Ovary (tissue), 10 donors: ENCODE data around the gene ROBO4. TPM values are rescaled to one million over a fixed set of nuclear protein-coding genes. Genes with fewer than 3 reads are reported as not detected.

ENCODE experiments used
- DNase-seq, 5 donors: peaks; one replicate each; pipeline ENCODE4 v3.0.0-alpha.2; 2019 to 2020
- H3K27ac ChIP-seq, 2 donors: fragments of 200-600 bp; one replicate each; pipeline versions ENCODE4 v1.5.1 to v1.8.0; 2019 to 2022
- H3K27me3 ChIP-seq: fragments of 200-600 bp; one replicate; pipeline ENCODE4 v1.8.0; 2022
- H3K36me3 ChIP-seq: fragments of 200-600 bp; sonication (generic); one replicate; pipeline ENCODE4 v1.5.1; 2019
- H3K4me1 ChIP-seq: one replicate; pipeline ENCODE4 v1.8.1; 2013; ENCODE audit warnings: mild to moderate bottlenecking, moderate library complexity; ENCODE audit not compliant: insufficient read depth
- H3K4me3 ChIP-seq: fragments of 200-600 bp; sonication (generic); one replicate; pipeline ENCODE4 v1.5.1; 2017
- H3K9me3 ChIP-seq, 2 donors: fragments of 200-600 bp in 1 of 2; sonication (generic) in 1 of 2; one replicate each; pipeline versions ENCODE4 v1.5.1 to v1.8.1; 2013 to 2019; ENCODE audit warnings: mild to moderate bottlenecking in 1 of 2, moderate library complexity in 1 of 2
- EP300 ChIP-seq: sonication (generic); formaldehyde crosslinking; IDR thresholded peaks from one replicate; pipeline ENCODE4 v1.6.1; 2017; ENCODE audit warnings: antibody characterized with exemption
- POLR2A ChIP-seq: fragments of 450-650 bp; IDR thresholded peaks from one replicate; pipeline ENCODE4 v1.6.1; 2017; ENCODE audit warnings: antibody characterized with exemption, mild to moderate bottlenecking, moderate library complexity
- WGBS, 3 donors: extraction: QIAGEN DNeasy Blood & Tissue Kit in 1 of 3; methylation state at CpG; one replicate each; pipeline versions ENCODE4 v1.1.5 to v1.1.7; 2013 to 2017; 5-methylcytosine and 5-hydroxymethylcytosine counted together
- intact Hi-C, 4 donors: fragments of 100-400 bp; cut with DNase I; formaldehyde crosslinking; loops; one replicate each; pipeline versions ENCODE4 v1.11.0 to v1.15.1; 2022 to 2023
- long read RNA-seq, 3 donors: library from polyadenylated mRNA in 2 of 3; unstranded in 2 of 3; transcript quantifications; one replicate each; pipeline ENCODE4 v2.0.0 and lab custom pipeline, GENCODE V29; 2021 to 2026
- polyA plus RNA-seq, 2 donors: library from polyadenylated mRNA; stranded (reverse); fragments of 200-250 nt in 1 of 2; fragments of 350-450 nt in 1 of 2; fragmentation: Illumina TruSeq in 1 of 2; extraction: RNeasy Lipid Tissue Mini Kit (QIAGEN cat#74804) in 1 of 2; gene quantifications; one replicate each; pipeline ENCODE4 v1.2.3, GENCODE V29; 2013 to 2014
- total RNA-seq, 7 donors: library from RNA; depleted of rRNA in 2 of 7; stranded (reverse); fragments of >200 nt in 2 of 7; fragmentation: NEBNext Ultra II Directional in 3 of 7; extraction: Animal tissue kit (Norgen Biotek cat#: 25700) in 3 of 7; gene quantifications; one replicate each; pipeline versions ENCODE4 v1.1.0 to v1.2.4, GENCODE V29; 2016 to 2023
- TF ChIP-seq, protein P1 (sequence below), 3 donors: fragments of 450-650 bp in 2 of 3; fragments of 200-600 bp in 1 of 3; IDR thresholded peaks; one replicate each; pipeline versions ENCODE4 v1.5.1 to v1.8.0; 2016 to 2022; ENCODE audit warnings: antibody characterized with exemption in 3 of 3, mild to moderate bottlenecking in 1 of 3
- donor health status: DM: no; HTN: no; CAD: no; lungs with moderate emphysema.
- donor health status: DM: no; HTN: no; CAD: no.
- donor health status: Bipolar disorder and iron deficiency.
- donor health status: DM: yes; HTN: yes; CAD: no.
- donor health status: DM: no; HTN: no; CAD: no.
- donor health status: DM: yes; HTN: yes; CAD: no.

Gene ROBO4
- total RNA-seq (10 to 100 TPM in 4 of 7 donors, 1 to 10 TPM in 3; 5.9 to 22.0 (median 10.0) TPM), polyA plus RNA-seq (10 to 100 TPM in 1 of 2 donors, 1 to 10 TPM in 1; 7.8 to 12.0 TPM)
- long read RNA-seq, donor 1, partial matches to known transcripts, result 5 of 5 reads
- long read RNA-seq, donor 1, other reads (novel, unspliced or antisense), result 0 of 5 reads
- long read RNA-seq, donor 2, full-length matches to known transcripts, result 1 of 1 reads
- long read RNA-seq, donor 2, partial matches to known transcripts, result 0 of 1 reads
- long read RNA-seq, donor 2, other reads (novel, unspliced or antisense), result 0 of 1 reads
- long read RNA-seq, donor 3, full-length matches to known transcripts, result 3 of 8 reads
- long read RNA-seq, donor 3, partial matches to known transcripts, result 5 of 8 reads
- long read RNA-seq, donor 3, other reads (novel, unspliced or antisense), result 0 of 8 reads

DNA sequence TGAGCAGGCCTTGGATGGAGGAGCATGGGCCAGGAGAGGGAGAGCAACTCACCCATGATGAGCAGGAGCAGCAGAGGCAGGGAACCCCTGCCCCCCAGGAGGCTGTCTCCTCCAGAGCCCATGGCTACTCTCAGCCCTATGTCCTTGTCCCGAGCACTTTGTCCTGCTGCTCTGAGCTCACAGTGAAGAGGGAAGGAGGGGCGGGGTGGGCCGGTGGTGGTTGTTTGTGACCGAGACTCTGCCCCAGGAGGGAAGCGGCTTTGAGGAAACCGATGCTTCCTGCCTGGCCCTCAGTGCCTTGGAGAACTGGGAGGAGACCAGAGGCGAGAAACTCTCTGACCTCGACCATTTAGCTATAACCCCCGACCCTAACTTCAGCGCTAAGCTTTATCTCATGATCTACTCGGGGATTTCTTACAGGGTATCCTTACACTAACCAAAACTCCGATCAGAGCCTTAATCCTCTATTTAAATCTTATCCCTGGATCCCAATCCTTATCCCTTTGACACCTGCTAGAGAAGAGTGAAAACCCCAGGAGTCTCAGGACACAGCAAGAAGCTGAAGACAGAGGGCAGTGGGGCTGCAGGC is at the start of gene ROBO4:
Gene ROBO4 (minus strand): TSS at position 192 of the 589 bp plus-strand sequence. CDS start 70 bp downstream, at position 122.
- Histone ChIP-seq H3K27ac (peak within 1 kb of the TSS; percentile 42 to 83), H3K4me3 (no peak within 1 kb of the TSS), H3K4me1 (peaks cover 41% of the 10 kb centered on the region), H3K9me3 (no peaks in the 10 kb centered on the region), H3K36me3 (no peaks in the 10 kb centered on the region), H3K27me3 (no peaks in the 10 kb centered on the region)
- peak in 2 of 5 donors; percentile 43 to 58 for DNase-seq
- intact Hi-C loops, result no loop called here
- 65 to 70% (median 68%) methylated on average over 12 of the region's 12 CpGs for WGBS, 3 donors
- no peak for TF ChIP-seq EP300
- TF ChIP-seq POLR2A, result no peak
- TF ChIP-seq, protein P1, sequence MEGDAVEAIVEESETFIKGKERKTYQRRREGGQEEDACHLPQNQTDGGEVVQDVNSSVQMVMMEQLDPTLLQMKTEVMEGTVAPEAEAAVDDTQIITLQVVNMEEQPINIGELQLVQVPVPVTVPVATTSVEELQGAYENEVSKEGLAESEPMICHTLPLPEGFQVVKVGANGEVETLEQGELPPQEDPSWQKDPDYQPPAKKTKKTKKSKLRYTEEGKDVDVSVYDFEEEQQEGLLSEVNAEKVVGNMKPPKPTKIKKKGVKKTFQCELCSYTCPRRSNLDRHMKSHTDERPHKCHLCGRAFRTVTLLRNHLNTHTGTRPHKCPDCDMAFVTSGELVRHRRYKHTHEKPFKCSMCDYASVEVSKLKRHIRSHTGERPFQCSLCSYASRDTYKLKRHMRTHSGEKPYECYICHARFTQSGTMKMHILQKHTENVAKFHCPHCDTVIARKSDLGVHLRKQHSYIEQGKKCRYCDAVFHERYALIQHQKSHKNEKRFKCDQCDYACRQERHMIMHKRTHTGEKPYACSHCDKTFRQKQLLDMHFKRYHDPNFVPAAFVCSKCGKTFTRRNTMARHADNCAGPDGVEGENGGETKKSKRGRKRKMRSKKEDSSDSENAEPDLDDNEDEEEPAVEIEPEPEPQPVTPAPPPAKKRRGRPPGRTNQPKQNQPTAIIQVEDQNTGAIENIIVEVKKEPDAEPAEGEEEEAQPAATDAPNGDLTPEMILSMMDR (IDR thresholded peaks at IDR 0.05), result no peak

DNA sequence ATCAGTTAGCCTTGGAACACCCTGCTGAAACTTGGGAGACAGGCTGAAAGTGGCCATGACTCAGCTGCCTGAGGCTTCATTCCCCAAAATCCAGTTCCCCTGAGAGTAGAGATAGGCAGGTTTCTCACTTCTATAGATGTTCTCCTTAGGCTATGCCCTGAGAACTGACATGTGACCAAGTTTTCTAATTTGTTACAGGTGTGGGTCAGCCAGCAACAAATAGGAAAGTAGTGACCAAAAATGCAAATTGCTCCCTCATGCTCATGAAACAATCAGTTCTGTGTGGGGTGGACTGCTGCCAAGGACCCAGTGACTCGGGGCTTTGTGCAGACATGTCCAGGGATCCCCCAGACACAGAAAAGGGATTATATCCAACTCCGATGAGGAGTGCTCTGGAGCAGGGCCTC is 49.1 kb upstream of the ROBO4 start:
- Histone ChIP-seq H3K4me3 (no peak overlapping the region), H3K36me3 (no peaks in the 10 kb centered on the region), H3K27me3 (no peaks in the 10 kb centered on the region), H3K27ac (no peak overlapping the region), H3K4me1 (no peaks in the 10 kb centered on the region), H3K9me3 (no peaks in the 10 kb centered on the region)
- intact Hi-C loops, result loop anchor here in 1 of 4 donors (10.0 kb wide), 1 partner anchor 72 kb away; no protein-coding TSS in a partner anchor
- 72 to 79% (median 72%) methylated on average over 2 of the region's 2 CpGs for WGBS, 3 donors
- TF ChIP-seq, protein P1 (IDR thresholded peaks at IDR 0.05), result no peak
- no peak for TF ChIP-seq EP300
- no peak for DNase-seq

DNA sequence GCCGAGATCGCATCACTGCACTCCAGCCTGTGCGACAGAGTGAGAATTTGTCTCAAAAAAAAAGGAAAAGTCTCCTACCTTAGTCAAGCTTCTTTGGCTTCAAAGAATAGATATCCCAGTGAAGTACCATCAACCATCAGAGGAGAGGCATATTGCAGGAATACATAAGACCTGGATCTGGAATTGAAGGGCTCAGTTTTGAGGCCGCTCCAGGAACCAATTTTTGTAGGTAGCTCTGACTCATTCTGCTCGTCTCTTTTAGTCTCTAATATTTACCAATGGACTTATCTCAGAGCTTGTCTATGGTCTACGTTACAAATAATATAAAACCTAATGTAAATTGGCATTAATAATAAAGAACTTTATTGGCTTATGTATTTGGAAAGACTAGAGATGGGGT is 48.2 kb upstream of the ROBO4 start:
- Histone ChIP-seq H3K27ac (no peak overlapping the region), H3K4me1 (no peaks in the 10 kb centered on the region), H3K36me3 (no peaks in the 10 kb centered on the region), H3K27me3 (no peaks in the 10 kb centered on the region), H3K4me3 (no peak overlapping the region), H3K9me3 (no peaks in the 10 kb centered on the region)
- intact Hi-C loops, result loop anchor here in 1 of 4 donors (10.0 kb wide), 1 partner anchor 71 kb away; no protein-coding TSS in a partner anchor
- WGBS, 3 donors, result 64 to 77% (median 68%) methylated on average over 6 of the region's 6 CpGs
- TF ChIP-seq EP300 (no peak), POLR2A (no peak)
- TF ChIP-seq, protein P1 (IDR thresholded peaks at IDR 0.05), result no peak
- no peak for DNase-seq

DNA sequence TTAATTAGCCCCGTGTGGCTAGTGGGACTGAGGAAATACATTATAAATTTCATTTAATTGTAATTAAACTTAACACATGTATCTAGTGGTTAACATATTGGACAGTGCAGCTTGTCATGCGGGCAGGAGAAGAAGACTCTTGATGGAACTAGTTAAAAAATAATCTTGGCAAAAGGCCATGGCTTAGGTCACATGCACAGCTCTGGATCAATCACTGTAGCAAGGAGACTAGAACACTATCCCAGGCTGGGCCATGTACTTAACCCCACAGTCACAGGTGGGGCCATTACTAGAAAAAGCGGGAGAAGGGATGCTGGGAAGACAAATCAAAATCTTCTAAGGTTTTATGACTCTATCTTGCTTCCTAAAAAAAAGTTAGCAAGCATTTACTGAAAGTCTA is 46.9 kb upstream of the ROBO4 start:
- H3K36me3 ChIP-seq, result no peaks in the 10 kb centered on the region

More for the DNA sequence above, 46.9 kb upstream of the ROBO4 start:
- no peak overlapping the region for H3K27ac ChIP-seq
- H3K4me1 ChIP-seq, result no peaks in the 10 kb centered on the region
- TF ChIP-seq EP300 (no peak), POLR2A (no peak)
- H3K27me3 ChIP-seq, result no peaks in the 10 kb centered on the region
- intact Hi-C loops, result loop anchor here in 1 of 4 donors (10.0 kb wide), 1 partner anchor 70 kb away; no protein-coding TSS in a partner anchor
- no peak overlapping the region for H3K4me3 ChIP-seq
- WGBS, 3 donors, result 61 to 79% (median 64%) methylated on average over 3 of the region's 3 CpGs
- no peaks in the 10 kb centered on the region for H3K9me3 ChIP-seq
- DNase-seq, result no peak
